A673 (cell line): ENCODE results near the gene TNFRSF18. TPM values are rescaled to one million over a fixed set of nuclear protein-coding genes. Genes with fewer than 3 reads are reported as not detected.

ENCODE experiments used
- BruUV-seq: library from RNA; stranded (reverse); fragments of 400-500 nt; replicated peaks from 2 replicates; lab custom pipeline; 2021; lab: Mats Ljungman, UMichigan
- CTCF ChIA-PET: fragments of 300-600 bp; sonication (Branson Sonifier 250); formaldehyde crosslinking; loops from one replicate; lab custom pipeline; 2022; ENCODE audit warnings: antibody characterized with exemption; lab: Charles Lee
- POLR2A ChIA-PET: fragments of 300-600 bp; sonication (Branson Sonifier 250); formaldehyde crosslinking; loops from one replicate; lab custom pipeline; 2022; ENCODE audit warnings: antibody characterized with exemption; ENCODE audit not compliant: low non-redundant PET; lab: Charles Lee
- DNase-seq: peaks from one replicate; pipeline ENCODE4 v3.0.0-alpha.2; 2015; ENCODE audit warnings: low spot score
- H3K27ac ChIP-seq: fragments of 200-600 bp; sonication (generic); 2 replicates; pipeline ENCODE4 v1.5.1; 2016; ENCODE audit warnings: mixed run types, low read depth, mild to moderate bottlenecking, mixed read lengths, antibody characterized with exemption, low read length; ENCODE audit not compliant: poor library complexity, severe bottlenecking
- H3K27me3 ChIP-seq: fragments of 200-600 bp; sonication (generic); replicated peaks from 2 replicates; pipeline ENCODE4 v1.6.1; 2017; ENCODE audit warnings: mixed run types, low read depth, mild to moderate bottlenecking, mixed read lengths, antibody characterized with exemption, low read length; ENCODE audit not compliant: insufficient read depth, poor library complexity
- H3K36me3 ChIP-seq: fragments of 200-600 bp; sonication (generic); 2 replicates; pipeline ENCODE4 v1.6.1; 2016; ENCODE audit warnings: mixed run types, mild to moderate bottlenecking, mixed read lengths, antibody characterized with exemption, low read length; ENCODE audit not compliant: insufficient read depth, poor library complexity, severe bottlenecking
- H3K4me1 ChIP-seq: fragments of 200-600 bp; sonication (generic); 2 replicates; pipeline ENCODE4 v1.6.1; 2017; ENCODE audit warnings: mixed run types, mild to moderate bottlenecking, mixed read lengths, antibody characterized with exemption, low read length; ENCODE audit not compliant: insufficient read depth, poor library complexity, severe bottlenecking
- H3K4me3 ChIP-seq: fragments of 200-600 bp; sonication (generic); 2 replicates; pipeline ENCODE4 v1.5.1; 2016; ENCODE audit warnings: low read depth, mixed run types, mild to moderate bottlenecking, mixed read lengths, low read length; ENCODE audit not compliant: poor library complexity, severe bottlenecking
- H3K9me3 ChIP-seq: fragments of 200-600 bp; sonication (generic); 2 replicates; pipeline ENCODE4 v1.6.1; 2016; ENCODE audit warnings: mixed run types, low read depth, mild to moderate bottlenecking, mixed read lengths, antibody characterized with exemption, low read length; ENCODE audit not compliant: poor library complexity, severe bottlenecking
- CTCF ChIP-seq: fragments of 300-800, 200-600 bp; sonication (generic); conservative IDR thresholded peaks from 2 replicates; pipeline ENCODE4 v1.5.1; 2017; ENCODE audit warnings: low read depth, mild to moderate bottlenecking, antibody characterized with exemption, low read length, moderate library complexity, mixed read lengths
- EZH2 ChIP-seq: fragments of 200-600 bp; sonication (generic); IDR thresholded peaks from 2 replicates; pipeline ENCODE4 v1.6.1; 2017; ENCODE audit warnings: borderline replicate concordance, low read depth, mild to moderate bottlenecking, mixed read lengths, antibody characterized with exemption, low read length; ENCODE audit not compliant: poor library complexity, severe bottlenecking
- intact Hi-C: fragments of 100-400 bp; cut with micrococcal nuclease; formaldehyde crosslinking; loops from one replicate; pipeline ENCODE4 v1.10.0; 2022; ENCODE audit not compliant: unreplicated experiment
- total RNA-seq: library from RNA; stranded (reverse); gene quantifications from 2 replicates; pipeline ENCODE4 v1.2.3, GENCODE V29; 2021

The TNFRSF18 gene
- total RNA-seq, 1 experiment from 2014 or later = 0.77 TPM

GRCh38 chr1:1218524-1219200 lies 12.3 kb upstream of the TNFRSF18 start:
- POLR2A ChIA-PET = no interaction called here
- CTCF ChIA-PET = no interaction called here
- H3K27ac ChIP-seq = peak overlapping the region; percentile 37
- DNase-seq = no peak
- TF ChIP-seq CTCF (no peak), EZH2 (no peak)
- intact Hi-C loops = loop anchor here (5.0 kb wide), 1 partner anchor 46 kb away; the partner anchor contains the start of gene TTLL10
- no TSS peak for BruUV-seq
- no peaks in the 10 kb centered on the region for H3K9me3 ChIP-seq
- peaks cover 18% of the 10 kb centered on the region for H3K4me1 ChIP-seq
- H3K27me3 ChIP-seq = no peaks in the 10 kb centered on the region
- H3K4me3 ChIP-seq = no peak overlapping the region
- peaks cover 31% of the 10 kb centered on the region for H3K36me3 ChIP-seq

GRCh38 chr1:1217621-1218523 lies 11.5 kb upstream of the TNFRSF18 start:
- CTCF ChIA-PET = no interaction called here
- Histone ChIP-seq H3K9me3 (no peaks in the 10 kb centered on the region), H3K27me3 (no peaks in the 10 kb centered on the region), H3K27ac (peak overlapping the region; percentile 37), H3K4me3 (no peak overlapping the region), H3K4me1 (peaks cover 18% of the 10 kb centered on the region), H3K36me3 (peaks cover 31% of the 10 kb centered on the region)
- peak; percentile 72 for DNase-seq
- no peak for TF ChIP-seq EZH2
- no peak for TF ChIP-seq CTCF
- intact Hi-C loops = loop anchor here (5.0 kb wide), 1 partner anchor 46 kb away; the partner anchor contains the start of gene TTLL10
- POLR2A ChIA-PET = no interaction called here
- BruUV-seq = no TSS peak

GRCh38 chr1:1216770-1217620 lies 10.6 kb upstream of the TNFRSF18 start:
- intact Hi-C loops = loop anchor here (5.0 kb wide), 1 partner anchor 45 kb away; the partner anchor contains the start of gene TTLL10
- H3K9me3 ChIP-seq = no peaks in the 10 kb centered on the region
- H3K27ac ChIP-seq = no peak overlapping the region
- H3K27me3 ChIP-seq = no peaks in the 10 kb centered on the region
- H3K4me1 ChIP-seq = peaks cover 18% of the 10 kb centered on the region
- TSS peak; percentile 91 for BruUV-seq
- peaks cover 25% of the 10 kb centered on the region for H3K36me3 ChIP-seq
- no peak for DNase-seq
- ChIA-PET POLR2A (no interaction called here), CTCF (no interaction called here)
- TF ChIP-seq CTCF = no peak
- no peak for TF ChIP-seq EZH2
- H3K4me3 ChIP-seq = no peak overlapping the region
